GM18861 (cell line): ENCODE data around the gene PELI1.

ENCODE experiments used
- ATAC-seq: cut with Tn5 transposase; IDR thresholded peaks from one replicate; pipeline ENCODE4 v1.9.1; 2021; ENCODE audit not compliant: unreplicated experiment

The PELI1 gene, protein sequence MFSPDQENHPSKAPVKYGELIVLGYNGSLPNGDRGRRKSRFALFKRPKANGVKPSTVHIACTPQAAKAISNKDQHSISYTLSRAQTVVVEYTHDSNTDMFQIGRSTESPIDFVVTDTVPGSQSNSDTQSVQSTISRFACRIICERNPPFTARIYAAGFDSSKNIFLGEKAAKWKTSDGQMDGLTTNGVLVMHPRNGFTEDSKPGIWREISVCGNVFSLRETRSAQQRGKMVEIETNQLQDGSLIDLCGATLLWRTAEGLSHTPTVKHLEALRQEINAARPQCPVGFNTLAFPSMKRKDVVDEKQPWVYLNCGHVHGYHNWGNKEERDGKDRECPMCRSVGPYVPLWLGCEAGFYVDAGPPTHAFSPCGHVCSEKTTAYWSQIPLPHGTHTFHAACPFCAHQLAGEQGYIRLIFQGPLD

GRCh38 chr2:64144057-64145013, at the start of gene PELI1:
Gene PELI1, minus strand, starts transcription at chr2:64144420. Its CDS starts 36,110 bp downstream, at chr2:64108310.
- ATAC-seq: peak; percentile 67

- ATAC-seq: no peak
Measured at GRCh38 chr2:64193491-64193890, 49.3 kb upstream of the PELI1 start.

DNA sequence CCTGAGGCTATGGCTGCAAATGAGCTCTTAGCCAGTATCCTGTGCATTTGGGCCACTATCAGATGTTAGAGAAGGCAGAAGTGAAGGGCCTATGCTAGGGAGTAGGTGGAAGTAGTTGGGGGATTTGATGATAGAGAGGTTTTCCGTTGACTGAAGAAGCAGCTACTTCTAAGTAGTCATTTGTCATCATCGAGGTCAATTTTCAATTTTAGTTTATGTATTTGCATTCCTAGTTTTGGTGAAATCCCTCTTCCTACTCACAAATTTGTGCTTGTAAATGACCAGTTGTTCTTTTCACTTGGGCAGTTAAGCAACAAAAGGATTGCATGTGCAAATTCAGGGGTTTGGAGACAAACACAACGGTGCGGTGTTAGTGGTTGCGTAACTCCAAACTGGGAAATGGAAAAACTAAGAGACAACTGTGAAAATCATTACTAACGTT, 48.5 kb upstream of the PELI1 start:
- no peak for ATAC-seq

DNA sequence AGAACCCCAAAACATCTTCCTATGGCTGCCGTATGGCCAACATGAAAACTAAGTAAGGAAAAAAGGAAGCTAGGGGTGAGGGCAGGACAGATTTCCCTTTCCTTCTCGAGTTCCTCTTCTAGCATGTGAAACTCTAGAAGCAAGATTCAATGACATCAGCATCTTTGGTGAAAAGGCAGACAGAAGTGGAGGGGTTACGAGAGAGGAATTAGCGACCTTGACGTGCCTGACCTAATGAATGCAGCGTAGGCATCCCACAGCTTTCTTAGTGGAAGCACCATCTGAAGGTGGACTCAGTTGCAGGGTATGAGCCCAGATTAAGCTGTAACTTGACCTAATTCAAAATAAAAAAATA, 47.9 kb upstream of the PELI1 start:
- peak; percentile 50 for ATAC-seq

- ATAC-seq: no peak
Measured at GRCh38 chr2:64189586-64189985, 45.4 kb upstream of the PELI1 start.

- no peak for ATAC-seq
Measured at GRCh38 chr2:64189167-64189566, 44.9 kb upstream of the PELI1 start.

- no peak for ATAC-seq
Measured at GRCh38 chr2:64186699-64187605, 42.7 kb upstream of the PELI1 start.

GRCh38 chr2:64179582-64180321, 35.5 kb upstream of the PELI1 start:
- peak; percentile 84 for ATAC-seq

DNA sequence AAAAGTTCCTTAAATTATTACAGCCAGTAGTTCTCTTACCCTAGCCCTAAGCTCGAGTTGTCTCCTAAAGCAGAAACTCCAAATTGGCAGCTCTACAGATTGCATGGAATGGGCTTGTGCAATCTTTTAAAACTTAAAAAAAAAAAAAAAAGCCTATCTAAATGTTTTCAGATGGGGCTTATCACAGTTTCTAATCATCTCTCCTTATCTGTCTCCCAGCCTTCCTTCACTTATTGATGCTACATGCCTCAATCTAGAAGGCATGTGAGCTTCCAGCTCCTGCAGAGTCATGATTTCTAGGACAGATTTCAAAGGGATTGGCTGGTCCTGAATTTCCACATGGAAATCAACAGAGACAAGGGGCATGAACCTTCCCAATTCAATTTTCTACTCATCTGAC, 33.1 kb upstream of the PELI1 start:
- ATAC-seq: no peak

- ATAC-seq: no peak
Measured at GRCh38 chr2:64175419-64176197, 31.4 kb upstream of the PELI1 start.

DNA sequence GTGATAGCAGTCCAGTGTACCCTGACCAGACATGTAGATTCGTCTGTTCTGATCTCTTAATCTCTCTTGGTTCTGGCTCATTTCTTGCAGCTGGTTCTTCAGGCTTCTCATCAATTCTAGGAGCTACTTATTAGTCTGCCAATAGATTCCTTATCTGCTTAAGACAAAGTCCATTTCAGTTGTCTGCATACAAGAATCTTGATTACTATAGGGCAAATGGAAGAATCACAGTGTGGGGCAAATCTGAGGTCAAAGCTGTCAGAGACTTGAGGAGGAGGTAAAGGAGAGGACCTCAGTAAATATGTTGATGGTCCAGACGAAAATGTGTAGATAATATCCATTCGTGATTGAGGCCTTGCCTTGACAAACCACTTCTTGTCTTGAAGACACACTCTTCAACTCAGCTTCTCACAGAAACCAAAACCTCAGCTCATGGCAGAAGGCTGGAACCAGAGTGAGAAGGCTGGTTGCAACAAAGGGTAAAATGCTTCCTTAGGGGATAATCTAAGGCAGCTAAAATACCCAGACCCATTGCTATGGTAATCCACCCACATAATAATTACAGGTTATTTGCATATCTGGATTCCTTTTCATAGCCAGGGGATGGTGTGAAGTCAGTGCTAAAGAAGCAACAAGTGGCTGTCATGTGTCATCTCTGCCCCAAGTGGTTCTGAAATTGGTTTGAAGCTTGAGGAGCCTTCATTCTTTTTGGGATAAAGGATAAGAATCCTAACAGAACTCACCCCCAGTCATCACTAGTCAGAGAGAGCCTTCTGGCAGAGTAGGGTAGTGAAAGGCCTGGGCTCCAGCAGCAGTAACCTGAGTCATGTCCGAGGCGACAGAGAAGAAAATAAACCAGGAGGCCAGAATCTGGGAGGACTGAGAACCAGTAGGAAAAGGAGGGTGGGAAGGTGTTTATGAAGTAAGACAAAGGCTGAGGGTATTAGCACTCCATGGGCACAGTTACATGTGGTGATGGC, 29.2 kb upstream of the PELI1 start:
- ATAC-seq: no peak

DNA sequence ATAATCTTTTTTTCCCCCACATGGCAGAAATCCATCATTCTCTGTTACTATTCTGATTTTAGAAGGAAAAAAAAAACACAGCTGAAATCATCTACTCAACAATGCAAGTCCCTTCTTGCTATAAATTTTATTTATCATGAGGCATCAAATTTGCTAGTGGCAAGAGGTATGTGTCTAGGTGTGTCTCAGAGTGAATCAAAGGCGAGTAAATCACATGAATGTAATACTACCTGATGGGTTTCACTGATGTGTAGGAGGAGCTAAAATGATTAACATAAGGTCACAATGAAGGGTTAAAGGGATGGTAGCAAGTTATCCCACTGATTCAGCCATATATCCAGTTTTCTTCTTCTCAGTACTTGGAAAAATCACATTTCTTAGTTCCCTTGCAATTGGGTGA, 24.5 kb upstream of the PELI1 start:
- ATAC-seq: no peak

GRCh38 chr2:64168201-64168600, 24.0 kb upstream of the PELI1 start:
- ATAC-seq: no peak

- ATAC-seq: no peak
Measured at GRCh38 chr2:64166637-64167420, 22.6 kb upstream of the PELI1 start.

DNA sequence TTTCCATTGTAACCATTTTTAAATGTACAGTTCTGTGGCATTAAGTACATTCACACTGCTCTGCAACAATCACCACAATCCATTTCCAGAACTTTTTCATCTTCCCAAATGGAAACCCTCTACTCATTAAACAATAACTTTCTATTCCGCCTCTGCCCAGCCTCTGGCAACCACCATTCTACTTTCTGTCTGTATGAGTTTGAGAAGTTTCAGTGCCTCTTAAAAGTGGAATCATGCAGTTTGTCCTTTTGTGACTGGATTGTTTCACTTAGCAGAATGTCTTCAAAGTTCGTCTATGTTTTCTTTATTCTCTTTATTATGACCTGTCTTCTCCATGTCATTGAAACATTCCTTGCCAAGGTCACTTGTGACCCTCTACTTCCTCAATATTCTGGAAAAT, 22.0 kb upstream of the PELI1 start:
- no peak for ATAC-seq

- no peak for ATAC-seq
Measured at GRCh38 chr2:64165706-64166105, 21.5 kb upstream of the PELI1 start.

DNA sequence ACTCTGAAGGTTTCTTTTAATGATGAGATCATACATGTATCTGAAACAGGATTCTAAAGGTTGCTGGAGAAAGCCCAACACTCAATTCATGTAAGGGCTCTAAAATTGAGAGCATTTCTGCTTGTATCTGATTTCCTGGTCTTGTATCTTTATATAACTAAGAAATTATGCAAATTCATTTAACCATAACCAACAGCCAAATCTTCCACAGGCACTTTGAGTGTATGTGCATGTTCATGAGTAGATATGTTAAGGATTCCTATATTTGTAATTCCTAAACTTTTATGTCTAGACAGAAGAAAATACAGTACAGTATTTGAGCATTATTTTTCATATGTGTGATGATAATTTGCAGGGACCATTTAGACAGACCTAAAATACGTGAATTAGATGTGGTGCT, 20.4 kb upstream of the PELI1 start:
- no peak for ATAC-seq
